Esophagus squamous epithelium (tissue), 4 donors: ENCODE results near the gene ARPC4.

Experiments
- POLR2A ChIP-seq, 4 donors: fragments of 450-650 bp; IDR thresholded peaks; one replicate each; pipeline ENCODE4 v1.6.1; 2017; ENCODE audit warnings: antibody characterized with exemption in 4 of 4, mild to moderate bottlenecking in 4 of 4, moderate library complexity in 3 of 4
- TF ChIP-seq, protein P1 (sequence below), 6 experiments: fragments of 450-650 bp in 4 of 6; fragments of 200-600 bp in 2 of 6; sonication (generic) in 2 of 6; IDR thresholded peaks; one replicate each; pipeline ENCODE4 v1.5.1; 2016 to 2019; ENCODE audit warnings: antibody characterized with exemption in 6 of 6, mild to moderate bottlenecking in 4 of 6, moderate library complexity in 4 of 6

- TF ChIP-seq, protein P1, sequence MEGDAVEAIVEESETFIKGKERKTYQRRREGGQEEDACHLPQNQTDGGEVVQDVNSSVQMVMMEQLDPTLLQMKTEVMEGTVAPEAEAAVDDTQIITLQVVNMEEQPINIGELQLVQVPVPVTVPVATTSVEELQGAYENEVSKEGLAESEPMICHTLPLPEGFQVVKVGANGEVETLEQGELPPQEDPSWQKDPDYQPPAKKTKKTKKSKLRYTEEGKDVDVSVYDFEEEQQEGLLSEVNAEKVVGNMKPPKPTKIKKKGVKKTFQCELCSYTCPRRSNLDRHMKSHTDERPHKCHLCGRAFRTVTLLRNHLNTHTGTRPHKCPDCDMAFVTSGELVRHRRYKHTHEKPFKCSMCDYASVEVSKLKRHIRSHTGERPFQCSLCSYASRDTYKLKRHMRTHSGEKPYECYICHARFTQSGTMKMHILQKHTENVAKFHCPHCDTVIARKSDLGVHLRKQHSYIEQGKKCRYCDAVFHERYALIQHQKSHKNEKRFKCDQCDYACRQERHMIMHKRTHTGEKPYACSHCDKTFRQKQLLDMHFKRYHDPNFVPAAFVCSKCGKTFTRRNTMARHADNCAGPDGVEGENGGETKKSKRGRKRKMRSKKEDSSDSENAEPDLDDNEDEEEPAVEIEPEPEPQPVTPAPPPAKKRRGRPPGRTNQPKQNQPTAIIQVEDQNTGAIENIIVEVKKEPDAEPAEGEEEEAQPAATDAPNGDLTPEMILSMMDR (IDR thresholded peaks at IDR 0.05), result no peak
- TF ChIP-seq POLR2A (IDR thresholded peaks at IDR 0.05), result no peak
Measured at GRCh38 chr3:9797196-9797945, 4.5 kb downstream of the ARPC4 start.
